Neural cell (in vitro differentiated cells): ENCODE results near the gene NEFH. TPM values are rescaled to one million over a fixed set of nuclear protein-coding genes. Genes with fewer than 3 reads are reported as not detected.
A peak's percentile ranks its signal among the peaks of the same experiment; 100 is the strongest.

ENCODE experiments used
- H2AFZ ChIP-seq: fragments of 200-600, 300-800 bp; sonication (generic), shearing (Covaris generic); 2 replicates; pipeline ENCODE4 v1.6.0; 2014; ENCODE audit warnings: low read depth, mild to moderate bottlenecking, antibody characterized with exemption, low read length, moderate library complexity
- H3F3A ChIP-seq: fragments of 200-600 bp; shearing (Covaris generic); 2 replicates; pipeline ENCODE4 v1.6.1; 2016; ENCODE audit warnings: mild to moderate bottlenecking, moderate library complexity, mixed read lengths, antibody characterized with exemption, low read length; ENCODE audit not compliant: insufficient read depth, poor library complexity, severe bottlenecking
- H3K27ac ChIP-seq: fragments of 200-600, 300-800 bp; sonication (generic), shearing (Covaris generic); 2 replicates; pipeline ENCODE4 v1.5.1; 2014; ENCODE audit warnings: mild to moderate bottlenecking, low read length, moderate library complexity
- H3K27me3 ChIP-seq: fragments of 300-800, 200-600 bp; sonication (generic), shearing (Covaris generic); 2 replicates; pipeline ENCODE4 v1.6.0; 2014; ENCODE audit warnings: mild to moderate bottlenecking, low read depth, low read length, moderate library complexity; ENCODE audit not compliant: insufficient read depth
- H3K36me3 ChIP-seq: fragments of 300-800, 200-600 bp; sonication (generic), shearing (Covaris generic); 2 replicates; pipeline ENCODE4 v1.5.1; 2014; ENCODE audit warnings: mild to moderate bottlenecking, antibody characterized with exemption, low read length, moderate library complexity; ENCODE audit not compliant: insufficient read depth
- H3K4me2 ChIP-seq: fragments of 300-800, 200-600 bp; sonication (generic), shearing (Covaris generic); 2 replicates; pipeline ENCODE4 v1.6.0; 2014; ENCODE audit warnings: mild to moderate bottlenecking, low read length
- H3K4me3 ChIP-seq: fragments of 300-800, 200-600 bp; sonication (generic), shearing (Covaris generic); 2 replicates; pipeline ENCODE4 v1.5.1; 2014; ENCODE audit warnings: mild to moderate bottlenecking, low read length, moderate library complexity
- H3K79me2 ChIP-seq: fragments of 200-600 bp; shearing (Covaris generic); replicated peaks from 2 replicates; pipeline ENCODE4 v1.6.0; 2014; ENCODE audit warnings: mild to moderate bottlenecking, low read length, moderate library complexity; ENCODE audit not compliant: insufficient read depth
- H3K9ac ChIP-seq: fragments of 300-800, 200-600 bp; sonication (generic), shearing (Covaris generic); 2 replicates; pipeline ENCODE4 v1.6.1; 2016; ENCODE audit warnings: mild to moderate bottlenecking, low read length, mixed read lengths
- H3K9me2 ChIP-seq: fragments of 200-600 bp; shearing (Covaris generic); 2 replicates; pipeline ENCODE4 v1.6.1; 2016; ENCODE audit warnings: mild to moderate bottlenecking, low read length, mixed read lengths; ENCODE audit not compliant: insufficient read depth
- H3K9me3 ChIP-seq: fragments of 200-600, 300-800 bp; sonication (generic), shearing (Covaris generic); 2 replicates; pipeline ENCODE4 v1.6.1; 2016; ENCODE audit warnings: mild to moderate bottlenecking, mixed run types, low read length, moderate library complexity, mixed read lengths
- H4K20me1 ChIP-seq: fragments of 200-600 bp; shearing (Covaris generic); 2 replicates; pipeline ENCODE4 v1.6.1; 2016; ENCODE audit warnings: mild to moderate bottlenecking, mixed run types; ENCODE audit not compliant: insufficient read depth
- CTCF ChIP-seq: fragments of 450-650 bp; IDR thresholded peaks from 2 replicates; pipeline ENCODE4 v1.5.1; 2014; ENCODE audit warnings: antibody characterized with exemption, mild to moderate bottlenecking, moderate library complexity; ENCODE audit not compliant: poor library complexity, severe bottlenecking
- EP300 ChIP-seq: fragments of 450-650 bp; conservative IDR thresholded peaks from 2 replicates; pipeline ENCODE4 v1.6.1; 2014; ENCODE audit warnings: antibody characterized with exemption, mild to moderate bottlenecking, moderate library complexity; ENCODE audit not compliant: poor library complexity, severe bottlenecking
- EZH2 ChIP-seq: fragments of 200-600, 300-800 bp; shearing (Covaris generic), sonication (generic); IDR thresholded peaks from 2 replicates; pipeline ENCODE4 v1.6.1; 2014; ENCODE audit warnings: antibody characterized with exemption, low read length, borderline replicate concordance, mild to moderate bottlenecking; ENCODE audit not compliant: insufficient read depth, poor library complexity, severe bottlenecking
- MXI1 ChIP-seq: fragments of 450-650 bp; conservative IDR thresholded peaks from 2 replicates; pipeline ENCODE4 v1.6.1; 2014; ENCODE audit warnings: antibody characterized with exemption, mild to moderate bottlenecking; ENCODE audit not compliant: poor library complexity, severe bottlenecking
- POLR2AphosphoS5 ChIP-seq: IDR thresholded peaks from 2 replicates; pipeline ENCODE4 v1.6.1; 2012
- RAD21 ChIP-seq: fragments of 450-650 bp; conservative IDR thresholded peaks from 2 replicates; pipeline ENCODE4 v1.6.1; 2014; ENCODE audit warnings: antibody characterized with exemption, mild to moderate bottlenecking, moderate library complexity
- REST ChIP-seq: IDR thresholded peaks from 2 replicates; pipeline ENCODE4 v1.6.1; 2012; ENCODE audit warnings: borderline replicate concordance
- SMC3 ChIP-seq: fragments of 450-650 bp; conservative IDR thresholded peaks from 2 replicates; pipeline ENCODE4 v1.6.1; 2014; ENCODE audit warnings: antibody characterized with exemption, mild to moderate bottlenecking, moderate library complexity; ENCODE audit not compliant: poor library complexity
- TAF1 ChIP-seq: IDR thresholded peaks from 2 replicates; pipeline ENCODE4 v1.6.1; 2012; ENCODE audit warnings: low read depth
- polyA plus RNA-seq: library from polyadenylated mRNA; depleted of rRNA; stranded (reverse); fragments of >200 nt; gene quantifications from 2 replicates; pipeline ENCODE4 v1.2.3, GENCODE V29; 2014

NEFH gene
- polyA plus RNA-seq, 1 donor from 2014 or later = 0.05 TPM

- Histone ChIP-seq H4K20me1 (no peaks in the 10 kb centered on the region), H3K4me2 (no peak overlapping the region), H3K9ac (peak overlapping the region; percentile 23), H3K79me2 (no peaks in the 10 kb centered on the region), H2AFZ (no peak overlapping the region), H3K27me3 (peaks cover 51% of the 10 kb centered on the region), H3K9me2 (no peaks in the 10 kb centered on the region), H3K36me3 (no peaks in the 10 kb centered on the region), H3K9me3 (no peaks in the 10 kb centered on the region), H3K27ac (no peak overlapping the region), H3F3A (no peaks in the 10 kb centered on the region), H3K4me3 (peak overlapping the region; percentile 70)
- TF ChIP-seq SMC3 = no peak
- TF ChIP-seq EP300 = no peak
- TF ChIP-seq CTCF = no peak
- TF ChIP-seq RAD21 = no peak
- TF ChIP-seq REST = no peak
- no peak for TF ChIP-seq POLR2AphosphoS5
- no peak for TF ChIP-seq EZH2
- TF ChIP-seq TAF1 = no peak
- TF ChIP-seq MXI1 = no peak
Observed at GRCh38 chr22:29478326-29479276, 1.4 kb upstream of the NEFH start.

GRCh38 chr22:29480262-29480511 lies 169 bp downstream of the NEFH start:
- no peaks in the 10 kb centered on the region for H3K36me3 ChIP-seq
- peaks cover 51% of the 10 kb centered on the region for H3K27me3 ChIP-seq
- H3K4me3 ChIP-seq = peak overlapping the region; percentile 70
- H3K79me2 ChIP-seq = no peaks in the 10 kb centered on the region
- no peaks in the 10 kb centered on the region for H4K20me1 ChIP-seq
- H3K4me2 ChIP-seq = no peak overlapping the region
- peak overlapping the region; percentile 34 for H3K9ac ChIP-seq
- H3F3A ChIP-seq = no peaks in the 10 kb centered on the region
- no peak overlapping the region for H3K27ac ChIP-seq
- H3K9me3 ChIP-seq = no peaks in the 10 kb centered on the region
- H2AFZ ChIP-seq = no peak overlapping the region
- H3K9me2 ChIP-seq = no peaks in the 10 kb centered on the region
- TF ChIP-seq RAD21 (no peak), EZH2 (no peak), MXI1 (no peak), SMC3 (no peak), EP300 (no peak), CTCF (no peak), TAF1 (no peak), POLR2AphosphoS5 (no peak), REST (no peak)
